AG04450 (cell line): ENCODE results near the gene ZNF536. TPM values are rescaled to one million over a fixed set of nuclear protein-coding genes. Genes with fewer than 3 reads are reported as not detected.

Experiments used
- CTCF ChIA-PET: fragments of 300-600, 350-600 bp; formaldehyde crosslinking; extraction: SDS; loops from one replicate; lab custom pipeline; 2022; ENCODE audit warnings: antibody characterized with exemption, inconsistent platforms; lab: Charles Lee
- POLR2A ChIA-PET: fragments of 350-600 bp; formaldehyde crosslinking; extraction: SDS; loops from one replicate; lab custom pipeline; 2021; ENCODE audit warnings: antibody characterized with exemption, inconsistent platforms; lab: Yijun Ruan, JAX
- DNase-seq: peaks from one replicate; pipeline ENCODE4 v3.0.0-alpha.2; 2011; ENCODE audit warnings: low read depth, low spot score
- H3K27ac ChIP-seq: one replicate; pipeline ENCODE4 v1.5.1; 2012; ENCODE audit warnings: low read depth, low read length, control low read depth
- H3K27me3 ChIP-seq: one replicate; pipeline ENCODE4 v1.6.0; 2012; ENCODE audit warnings: low read length; ENCODE audit not compliant: control insufficient read depth, insufficient read depth
- H3K4me3 ChIP-seq: 2 replicates; pipeline ENCODE4 v1.5.1; 2011; ENCODE audit warnings: mild to moderate bottlenecking, low read depth, low read length, control low read depth
- H3K9me3 ChIP-seq: 2 replicates; pipeline ENCODE4 v1.5.1; 2012; ENCODE audit warnings: low read length; ENCODE audit not compliant: control insufficient read depth, insufficient read depth
- CTCF ChIP-seq: IDR thresholded peaks from 2 replicates; pipeline ENCODE4 v1.5.1; 2011; ENCODE audit warnings: low read depth, low read length, control low read depth, inconsistent platforms
- polyA plus RNA-seq: library from polyadenylated mRNA; depleted of rRNA; stranded (reverse); fragments of >200 nt; gene quantifications from 2 replicates; pipeline ENCODE4 v1.2.3, GENCODE V29; 2011

ZNF536 gene
- polyA plus RNA-seq, 1 experiment, result not detected

DNA sequence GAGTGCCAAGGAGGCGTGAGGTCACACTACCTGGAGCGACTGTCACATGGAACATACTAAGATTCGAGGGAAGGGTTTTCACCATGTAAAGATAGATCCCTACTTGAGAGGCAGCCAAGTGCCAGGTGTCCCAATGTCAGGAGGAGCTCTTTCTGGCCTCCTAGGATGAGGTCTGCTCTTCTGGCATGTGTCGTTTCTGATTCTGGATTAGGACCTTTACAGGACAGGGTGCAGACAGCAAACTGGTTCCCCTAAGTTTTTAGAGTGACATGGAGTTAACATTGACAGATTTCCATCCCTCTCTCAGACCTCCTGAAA, 75.3 kb downstream of the ZNF536 start:
- Histone ChIP-seq H3K4me3 (no peak overlapping the region), H3K27ac (no peak overlapping the region), H3K9me3 (peaks cover 50% of the 10 kb centered on the region), H3K27me3 (no peaks in the 10 kb centered on the region)
- ChIA-PET CTCF (no interaction called here), POLR2A (no interaction called here)
- TF ChIP-seq CTCF, result no peak
- no peak for DNase-seq

DNA sequence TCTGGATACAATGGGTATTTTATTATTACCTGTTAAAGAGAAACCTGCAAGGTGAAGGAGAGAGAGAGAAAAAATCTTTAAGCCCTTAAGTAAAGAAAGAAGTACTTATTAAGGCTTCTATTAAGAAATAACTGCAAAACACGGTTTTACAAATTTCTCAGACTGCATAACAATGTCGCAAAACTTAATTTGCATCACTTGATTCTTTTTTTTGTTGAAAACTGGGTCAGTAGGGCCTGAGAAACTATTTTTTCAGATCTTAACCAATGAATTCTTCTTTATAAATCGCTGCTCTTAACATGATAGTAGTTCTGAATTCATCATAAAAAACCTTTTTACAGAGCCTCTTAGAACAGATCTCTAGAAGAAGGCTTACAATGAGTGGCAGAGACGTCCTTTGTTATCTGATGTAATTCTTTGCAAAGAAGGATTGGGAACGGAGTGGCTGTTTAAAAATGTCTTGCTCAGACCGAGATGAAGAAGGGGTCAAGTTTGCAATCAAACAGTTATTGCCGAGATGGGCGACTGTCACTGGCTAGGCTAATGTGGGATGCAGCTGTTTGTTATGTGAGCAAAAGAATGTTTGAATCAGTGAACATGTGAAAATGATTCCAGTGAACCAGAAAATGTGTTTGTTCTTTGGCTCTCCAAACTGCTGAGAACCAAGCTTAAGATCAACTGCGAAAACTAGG, 76.3 kb downstream of the ZNF536 start:
- no peak overlapping the region for H3K27ac ChIP-seq
- DNase-seq, result no peak
- POLR2A ChIA-PET, result no interaction called here
- TF ChIP-seq CTCF, result no peak
- no peaks in the 10 kb centered on the region for H3K27me3 ChIP-seq
- no peak overlapping the region for H3K4me3 ChIP-seq
- H3K9me3 ChIP-seq, result peaks cover 56% of the 10 kb centered on the region
- CTCF ChIA-PET, result no interaction called here

GRCh38 chr19:30449078-30449590, 77.0 kb downstream of the ZNF536 start:
- H3K27ac ChIP-seq, result no peak overlapping the region
- TF ChIP-seq CTCF, result no peak
- ChIA-PET POLR2A (no interaction called here), CTCF (no interaction called here)
- DNase-seq, result no peak
- peaks cover 55% of the 10 kb centered on the region for H3K9me3 ChIP-seq
- no peaks in the 10 kb centered on the region for H3K27me3 ChIP-seq
- H3K4me3 ChIP-seq, result no peak overlapping the region

GRCh38 chr19:30449673-30450072, 77.5 kb downstream of the ZNF536 start:
- no peak for TF ChIP-seq CTCF
- Histone ChIP-seq H3K9me3 (peaks cover 50% of the 10 kb centered on the region), H3K27ac (no peak overlapping the region), H3K27me3 (no peaks in the 10 kb centered on the region), H3K4me3 (no peak overlapping the region)
- no peak for DNase-seq
- POLR2A ChIA-PET, result no interaction called here
- CTCF ChIA-PET, result no interaction called here

- Histone ChIP-seq H3K27ac (no peak overlapping the region), H3K27me3 (no peaks in the 10 kb centered on the region), H3K9me3 (peaks cover 48% of the 10 kb centered on the region), H3K4me3 (no peak overlapping the region)
- POLR2A ChIA-PET, result no interaction called here
- CTCF ChIA-PET, result no interaction called here
- no peak for TF ChIP-seq CTCF
- DNase-seq, result no peak
These were observed 77.9 kb downstream of the ZNF536 start for GRCh38 chr19:30450100-30450499.
